IMR-90 (cell line): ENCODE data around the gene C1GALT1. TPM values are rescaled to one million over a fixed set of nuclear protein-coding genes. Genes with fewer than 3 reads are reported as not detected.

Source experiments
- ATAC-seq: fragments of 200-7000 bp; cut with Tn5 transposase; 2 replicates; pipeline ENCODE4 v1.9.1; 2020; ENCODE audit warnings: low read depth, mild to moderate bottlenecking, moderate library complexity
- BruUV-seq: library from RNA; stranded (reverse); fragments of 400-500 nt; replicated peaks from 2 replicates; lab custom pipeline; 2021; lab: Mats Ljungman, UMichigan
- CTCF ChIA-PET: fragments of 300-600 bp; formaldehyde crosslinking; extraction: SDS; loops from one replicate; lab custom pipeline; 2021; ENCODE audit warnings: antibody characterized with exemption; lab: Yijun Ruan, JAX
- POLR2A ChIA-PET: fragments of 300-600 bp; sonication (Branson Sonifier 250); formaldehyde crosslinking; loops from one replicate; lab custom pipeline; 2022; ENCODE audit warnings: antibody characterized with exemption; ENCODE audit not compliant: unreplicated experiment; lab: Charles Lee
- DNase-seq: peaks from one replicate; pipeline ENCODE4 v3.0.0; 2013
- H2AFZ ChIP-seq: replicated peaks from 2 replicates; pipeline ENCODE3; 2013; ENCODE audit warnings: low read length, mild to moderate bottlenecking; ENCODE audit not compliant: poor library complexity
- H2AK5ac ChIP-seq: 2 replicates; pipeline ENCODE4 v1.6.1; 2013; ENCODE audit warnings: low read depth, low read length, inconsistent platforms
- H2AK9ac ChIP-seq: replicated peaks from 2 replicates; pipeline ENCODE3; 2013; ENCODE audit warnings: mild to moderate bottlenecking, low read depth, low read length, moderate library complexity; ENCODE audit not compliant: poor library complexity
- H2BK120ac ChIP-seq: 2 replicates; pipeline ENCODE4 v1.6.1; 2013; ENCODE audit warnings: low read depth, low read length, inconsistent platforms
- H2BK15ac ChIP-seq: 3 replicates; pipeline ENCODE4 v1.6.1; 2013; ENCODE audit warnings: low read depth, low read length, inconsistent platforms
- H2BK20ac ChIP-seq: 2 replicates; pipeline ENCODE4 v1.6.1; 2013; ENCODE audit warnings: low read depth, mild to moderate bottlenecking, inconsistent platforms, low read length, moderate library complexity
- H2BK5ac ChIP-seq: 2 replicates; pipeline ENCODE4 v1.6.1; 2013; ENCODE audit warnings: mild to moderate bottlenecking, low read depth, low read length, inconsistent platforms; ENCODE audit not compliant: poor library complexity, severe bottlenecking
- H3K14ac ChIP-seq: replicated peaks from 2 replicates; pipeline ENCODE4 v1.6.1; 2013; ENCODE audit warnings: low read depth, low read length, inconsistent platforms
- H3K18ac ChIP-seq: 2 replicates; pipeline ENCODE4 v1.6.1; 2013; ENCODE audit warnings: low read depth, low read length, control low read depth
- H3K23ac ChIP-seq: 2 replicates; pipeline ENCODE4 v1.6.1; 2013; ENCODE audit warnings: low read depth, low read length, inconsistent platforms
- H3K27ac ChIP-seq: 2 replicates; pipeline ENCODE4 v1.5.1; 2013; ENCODE audit warnings: mild to moderate bottlenecking, control low read depth, low read length; ENCODE audit not compliant: insufficient read depth
- H3K27me3 ChIP-seq: 2 replicates; pipeline ENCODE4 v1.6.1; 2013; ENCODE audit warnings: low read length; ENCODE audit not compliant: control insufficient read depth, insufficient read depth
- H3K36me3 ChIP-seq: 2 replicates; pipeline ENCODE4 v1.6.1; 2013; ENCODE audit warnings: low read length, mixed read lengths; ENCODE audit not compliant: control insufficient read depth, insufficient read depth
- H3K4ac ChIP-seq: 2 replicates; pipeline ENCODE4 v1.6.1; 2013; ENCODE audit warnings: low read depth, low read length, inconsistent platforms
- H3K4me1 ChIP-seq: 2 replicates; pipeline ENCODE4 v1.6.1; 2013; ENCODE audit warnings: low read length, mixed read lengths; ENCODE audit not compliant: control insufficient read depth, insufficient read depth
- H3K4me2 ChIP-seq: 2 replicates; pipeline ENCODE4 v1.6.1; 2013; ENCODE audit warnings: low read depth, mild to moderate bottlenecking, control low read depth, low read length, moderate library complexity
- H3K4me3 ChIP-seq: 2 replicates; pipeline ENCODE4 v1.5.1; 2013; ENCODE audit warnings: low read depth, mild to moderate bottlenecking, control low read depth, low read length, moderate library complexity; ENCODE audit not compliant: insufficient read depth
- H3K56ac ChIP-seq: 2 replicates; pipeline ENCODE4 v1.6.1; 2013; ENCODE audit warnings: low read length, inconsistent platforms; ENCODE audit not compliant: insufficient read depth; ENCODE audit errors: extremely low read depth
- H3K79me1 ChIP-seq, 2 experiments: 2 replicates each; pipeline ENCODE4 v1.6.1; 2013; ENCODE audit warnings: low read length in 2 of 2, inconsistent platforms in 1 of 2, low read depth in 1 of 2
- H3K9ac ChIP-seq: 2 replicates; pipeline ENCODE4 v1.6.1; 2013; ENCODE audit warnings: low read depth, low read length, control low read depth
- H3K9me1 ChIP-seq: 2 replicates; pipeline ENCODE4 v1.6.1; 2013; ENCODE audit warnings: low read length, inconsistent platforms; ENCODE audit not compliant: insufficient read depth
- H3K9me3 ChIP-seq: 2 replicates; pipeline ENCODE4 v1.6.1; 2013; ENCODE audit warnings: low read length; ENCODE audit not compliant: control insufficient read depth, insufficient read depth
- H4K20me1 ChIP-seq: 2 replicates; pipeline ENCODE4 v1.6.1; 2013; ENCODE audit warnings: low read length, inconsistent platforms; ENCODE audit not compliant: insufficient read depth
- H4K5ac ChIP-seq: 2 replicates; pipeline ENCODE4 v1.6.1; 2013; ENCODE audit warnings: mild to moderate bottlenecking, low read depth, low read length, control low read depth
- H4K8ac ChIP-seq, 2 experiments: 2 replicates each; pipeline ENCODE4 v1.6.1; 2013; ENCODE audit warnings: low read depth in 2 of 2, low read length in 2 of 2, control low read depth in 1 of 2, inconsistent platforms in 1 of 2
- H4K91ac ChIP-seq: 2 replicates; pipeline ENCODE4 v1.6.1; 2013; ENCODE audit warnings: low read depth, low read length, inconsistent platforms; ENCODE audit not compliant: insufficient read depth
- BHLHE40 ChIP-seq: fragments of 150-350 bp; IDR thresholded peaks from 2 replicates; pipeline ENCODE4 v1.6.1; 2016; ENCODE audit warnings: mild to moderate bottlenecking, low read depth, low read length
- CEBPB ChIP-seq: IDR thresholded peaks from 2 replicates; pipeline ENCODE4 v1.6.1; 2012; ENCODE audit warnings: low read depth, low read length, improper control_type of control experiment
- CTCF ChIP-seq: conservative IDR thresholded peaks from 2 replicates; pipeline ENCODE4 v1.5.1; 2012; ENCODE audit warnings: mild to moderate bottlenecking, low read depth, low read length, improper control_type of control experiment
- ELK1 ChIP-seq: fragments of 150-350 bp; IDR thresholded peaks from 2 replicates; pipeline ENCODE4 v1.6.1; 2016; ENCODE audit warnings: low read depth, mild to moderate bottlenecking, low read length, moderate library complexity, borderline replicate concordance
- MAZ ChIP-seq: IDR thresholded peaks from 2 replicates; pipeline ENCODE4 v1.6.1; 2012; ENCODE audit warnings: low read depth, mild to moderate bottlenecking, low read length, improper control_type of control experiment, moderate library complexity, borderline replicate concordance
- NFE2L2 ChIP-seq: fragments of 150-350 bp; IDR thresholded peaks from 2 replicates; pipeline ENCODE4 v1.6.1; 2016; ENCODE audit warnings: low read depth, mild to moderate bottlenecking, low read length
- RAD21 ChIP-seq: IDR thresholded peaks from 2 replicates; pipeline ENCODE4 v1.6.1; 2012; ENCODE audit warnings: low read length, improper control_type of control experiment
- RCOR1 ChIP-seq: IDR thresholded peaks from 2 replicates; pipeline ENCODE4 v1.6.1; 2012; ENCODE audit warnings: mild to moderate bottlenecking, low read length, improper control_type of control experiment; ENCODE audit not compliant: insufficient replicate concordance
- USF2 ChIP-seq: fragments of 150-350 bp; IDR thresholded peaks from 2 replicates; pipeline ENCODE4 v1.6.1; 2017; ENCODE audit warnings: mild to moderate bottlenecking, antibody characterized with exemption, low read length, low read depth
- WGBS, 2 experiments: methylation state at CpG; one replicate each; pipeline versions ENCODE4 v1.1.5 to v1.1.7; 2013; ENCODE audit warnings: missing lambda C conversion rate in 2 of 2; ENCODE audit not compliant: insufficient read length in 1 of 2; ENCODE audit errors: extremely low coverage in 2 of 2; 5-methylcytosine and 5-hydroxymethylcytosine counted together
- dilution Hi-C: fragments of 300-500 bp; cut with HindIII; formaldehyde crosslinking; loops from one replicate; pipeline ENCODE4 v1.14.3; 2018; ENCODE audit warnings: low sequenced_read_pairs; ENCODE audit not compliant: unreplicated experiment
- in situ Hi-C: fragments of 300-500 bp; cut with MboI; formaldehyde crosslinking; loops from 3 replicates; pipeline ENCODE4 v1.14.3; 2019; ENCODE audit warnings: low sequenced_read_pairs, inconsistent platforms, mixed read lengths
- intact Hi-C: fragments of 100-400 bp; cut with micrococcal nuclease; formaldehyde crosslinking; loops from 2 replicates; pipeline ENCODE4 v1.10.0; 2022
- polyA plus RNA-seq, 3 experiments: library from polyadenylated mRNA; depleted of rRNA; stranded (reverse); fragments of >200 nt; gene quantifications; 2 replicates each; pipeline ENCODE4 v1.2.3, GENCODE V29; 2012; ENCODE audit warnings: low replicate concordance in 1 of 3
- total RNA-seq: library from RNA; depleted of rRNA; stranded (reverse); fragments of >200 nt; gene quantifications from 2 replicates; pipeline ENCODE4 v1.2.3, GENCODE V29; 2012

Gene C1GALT1
- total and polyA plus RNA-seq, 2 of the 4 experiments (the other 2 are of a cell fraction): 11.6 to 12.2 TPM

GRCh38 chr7:7185371-7185989, 3.1 kb downstream of the C1GALT1 start:
- H3K9me3 ChIP-seq: no peaks in the 10 kb centered on the region
- dilution Hi-C loops: no loop called here
- ChIA-PET CTCF (no interaction called here), POLR2A (no interaction called here)
- peaks cover 18 to 34% of the 10 kb centered on the region in 2 experiments; a peak in 3 of 4 replicates for H3K79me1 ChIP-seq
- H2AFZ ChIP-seq: no peak overlapping the region
- peaks cover 6% of the 10 kb centered on the region for H3K4me1 ChIP-seq
- H3K27ac ChIP-seq: no peak overlapping the region
- no peak overlapping the region for H2BK15ac ChIP-seq
- H4K5ac ChIP-seq: no peak overlapping the region
- no peak overlapping the region for H3K23ac ChIP-seq
- BruUV-seq: no TSS peak
- no peak overlapping the region for H2BK5ac ChIP-seq
- H3K4ac ChIP-seq: no peak overlapping the region
- no peak overlapping the region for H2BK120ac ChIP-seq
- H2BK20ac ChIP-seq: no peak overlapping the region
- H2AK9ac ChIP-seq: no peak overlapping the region
- H3K14ac ChIP-seq: no peak overlapping the region
- intact Hi-C loops: no loop called here
- no peaks in the 10 kb centered on the region for H4K20me1 ChIP-seq
- no peak overlapping the region for H4K91ac ChIP-seq
- DNase-seq: no peak
- no peak overlapping the region for H3K4me2 ChIP-seq
- ATAC-seq: no peak
- H2AK5ac ChIP-seq: no peak overlapping the region
- no peak overlapping the region for H3K9ac ChIP-seq
- no peak overlapping the region for H3K18ac ChIP-seq
- no peaks in the 10 kb centered on the region for H3K27me3 ChIP-seq
- no peak overlapping the region for H4K8ac ChIP-seq
- no peak overlapping the region for H3K4me3 ChIP-seq
- TF ChIP-seq ELK1 (no peak), BHLHE40 (no peak), RAD21 (no peak), CTCF (no peak), RCOR1 (no peak), NFE2L2 (no peak), MAZ (no peak), USF2 (no peak), CEBPB (no peak)
- in situ Hi-C loops: no loop called here
- H3K36me3 ChIP-seq: no peaks in the 10 kb centered on the region
- H3K9me1 ChIP-seq: peaks cover 11% of the 10 kb centered on the region
- 100% methylated on average over 2 of the region's 7 CpGs; no CpG with 5 or more reads in 1 of the 2 experiments for WGBS, 2 experiments
- no peak overlapping the region for H3K56ac ChIP-seq
